Lower lobe of right lung (tissue), 2 donors: ENCODE measurements around the gene ARNT2. TPM values are rescaled to one million over a fixed set of nuclear protein-coding genes. Genes with fewer than 3 reads are reported as not detected.
A peak's percentile ranks its signal among the peaks of the same experiment; 100 is the strongest.

Experiments used
- ATAC-seq, 2 donors: fragments of 200-7000 bp; cut with Tn5 transposase; one replicate each; pipeline ENCODE4 v1.9.1; 2020 to 2022; ENCODE audit warnings: mild to moderate bottlenecking in 2 of 2, moderate library complexity in 2 of 2
- DNase-seq: peaks from one replicate; pipeline ENCODE4 v3.0.0-alpha.2; 2020
- H3K27ac ChIP-seq: fragments of 200-600 bp; one replicate; pipeline ENCODE4 v1.8.0; 2022
- H3K27me3 ChIP-seq: fragments of 200-600 bp; one replicate; pipeline ENCODE4 v1.8.0; 2022; ENCODE audit warnings: low read depth
- H3K36me3 ChIP-seq: fragments of 200-600 bp; one replicate; pipeline ENCODE4 v1.8.0; 2022; ENCODE audit warnings: mild to moderate bottlenecking
- H3K4me1 ChIP-seq: fragments of 200-600 bp; one replicate; pipeline ENCODE4 v1.8.0; 2022
- H3K4me3 ChIP-seq: fragments of 200-600 bp; one replicate; pipeline ENCODE4 v1.8.0; 2022; ENCODE audit warnings: mild to moderate bottlenecking
- H3K9me3 ChIP-seq: fragments of 200-600 bp; one replicate; pipeline ENCODE4 v1.8.0; 2022
- CTCF ChIP-seq: fragments of 200-600 bp; IDR thresholded peaks from one replicate; pipeline ENCODE4 v1.8.0; 2022; ENCODE audit warnings: antibody characterized with exemption, mild to moderate bottlenecking
- intact Hi-C: fragments of 100-400 bp; cut with DNase I; formaldehyde crosslinking; loops from one replicate; pipeline ENCODE4 v1.11.0; 2022
- total RNA-seq: library from RNA; stranded (reverse); fragmentation: NEBNext Ultra II Directional; extraction: Animal tissue kit (Norgen Biotek cat#: 25700); gene quantifications from one replicate; pipeline ENCODE4 v1.2.1, GENCODE V29; 2021
- donor health status: DM: no; HTN: yes; CAD: no; lungs with severe emphysema.

ARNT2 gene
- total RNA-seq, 1 donor from 2014 or later: 11.4 TPM

DNA sequence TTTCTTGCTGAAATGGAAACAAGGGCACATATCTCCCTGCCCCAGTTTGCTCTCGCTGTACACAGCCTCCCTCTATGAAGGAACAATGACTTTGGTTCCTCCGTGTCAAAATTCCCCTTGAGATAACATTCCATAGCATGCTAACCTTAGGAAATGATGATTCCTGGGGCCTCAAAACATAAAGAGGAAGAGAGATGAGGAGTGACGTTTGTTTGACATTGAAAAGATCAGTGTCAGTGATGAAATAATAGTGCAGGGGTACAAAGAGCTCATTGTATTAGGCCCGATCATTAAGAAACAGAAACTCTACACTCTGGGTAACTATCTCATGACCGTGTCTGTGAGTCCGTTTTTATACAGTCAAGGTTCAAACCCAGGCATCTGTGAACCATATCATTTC lies 55.2 kb downstream of the ARNT2 start:
- no peak for ATAC-seq
- Histone ChIP-seq H3K4me3 (no peak overlapping the region), H3K4me1 (peaks cover 28% of the 10 kb centered on the region), H3K9me3 (no peaks in the 10 kb centered on the region), H3K36me3 (no peaks in the 10 kb centered on the region), H3K27me3 (peaks cover 3% of the 10 kb centered on the region), H3K27ac (no peak overlapping the region)
- TF ChIP-seq CTCF: no peak
- DNase-seq: no peak
- intact Hi-C loops: loop anchor here (10.0 kb wide), 2 partner anchors 315 to 515 kb away; partner anchors contain the start of gene CEMIP

DNA sequence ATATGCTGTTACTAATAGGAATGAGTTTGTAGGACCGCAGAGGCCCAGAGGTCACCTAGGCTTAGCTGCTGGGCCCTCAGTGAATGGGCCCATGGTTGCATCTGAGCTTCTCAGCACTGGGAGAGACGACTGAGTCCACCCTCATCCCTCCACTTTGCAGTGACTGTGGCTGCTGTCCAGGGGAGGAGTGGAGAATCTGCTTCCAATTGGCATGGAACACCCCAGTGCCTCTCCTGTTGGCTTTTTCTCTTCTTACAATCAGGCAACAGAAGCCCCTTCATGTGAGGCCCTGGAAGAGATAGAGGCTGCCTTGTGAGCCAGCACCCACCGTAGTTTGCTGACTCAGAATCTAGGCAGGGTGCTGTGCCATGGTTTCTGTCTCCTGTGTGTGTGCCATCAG lies 55.6 kb downstream of the ARNT2 start:
- no peak for TF ChIP-seq CTCF
- intact Hi-C loops: loop anchor here (10.0 kb wide), 2 partner anchors 315 to 515 kb away; partner anchors contain the start of gene CEMIP
- Histone ChIP-seq H3K4me1 (peaks cover 24% of the 10 kb centered on the region), H3K9me3 (no peaks in the 10 kb centered on the region), H3K4me3 (no peak overlapping the region), H3K27ac (no peak overlapping the region), H3K27me3 (peaks cover 3% of the 10 kb centered on the region), H3K36me3 (no peaks in the 10 kb centered on the region)
- ATAC-seq: no peak
- no peak for DNase-seq

- no peak overlapping the region for H3K27ac ChIP-seq
- no peak for TF ChIP-seq CTCF
- peak; percentile 6 to 33 for ATAC-seq
- H3K4me1 ChIP-seq: peaks cover 6% of the 10 kb centered on the region
- no peaks in the 10 kb centered on the region for H3K36me3 ChIP-seq
- no peak for DNase-seq
- intact Hi-C loops: no loop called here
- no peak overlapping the region for H3K4me3 ChIP-seq
- H3K9me3 ChIP-seq: no peaks in the 10 kb centered on the region
- peaks cover under 1% of the 10 kb centered on the region for H3K27me3 ChIP-seq
Measured at GRCh38 chr15:80461356-80462095, 57.3 kb downstream of the ARNT2 start.

DNA sequence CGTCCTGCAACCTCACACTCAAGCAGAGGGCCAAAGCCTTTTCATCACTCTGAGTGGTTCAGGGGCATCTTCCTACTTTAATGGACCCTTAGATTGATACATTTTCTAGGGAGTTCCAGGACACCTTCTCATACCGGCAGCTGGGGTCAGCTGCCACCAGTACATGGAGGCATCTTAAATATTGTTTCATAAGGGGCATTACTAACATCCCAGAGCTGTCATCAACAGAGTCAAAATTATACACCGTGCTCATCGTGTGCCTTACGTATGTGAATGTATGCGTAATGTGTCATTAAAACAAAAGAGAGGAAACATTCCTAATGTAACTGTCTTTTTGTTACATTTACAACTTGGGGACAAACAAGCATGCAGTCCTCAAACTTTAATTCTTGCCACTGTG lies 57.9 kb downstream of the ARNT2 start:
- H3K27me3 ChIP-seq: no peaks in the 10 kb centered on the region
- H3K4me3 ChIP-seq: no peak overlapping the region
- H3K36me3 ChIP-seq: no peaks in the 10 kb centered on the region
- peaks cover under 1% of the 10 kb centered on the region for H3K4me1 ChIP-seq
- ATAC-seq: no peak
- H3K9me3 ChIP-seq: no peaks in the 10 kb centered on the region
- no peak for TF ChIP-seq CTCF
- H3K27ac ChIP-seq: no peak overlapping the region
- no peak for DNase-seq
- intact Hi-C loops: no loop called here

DNA sequence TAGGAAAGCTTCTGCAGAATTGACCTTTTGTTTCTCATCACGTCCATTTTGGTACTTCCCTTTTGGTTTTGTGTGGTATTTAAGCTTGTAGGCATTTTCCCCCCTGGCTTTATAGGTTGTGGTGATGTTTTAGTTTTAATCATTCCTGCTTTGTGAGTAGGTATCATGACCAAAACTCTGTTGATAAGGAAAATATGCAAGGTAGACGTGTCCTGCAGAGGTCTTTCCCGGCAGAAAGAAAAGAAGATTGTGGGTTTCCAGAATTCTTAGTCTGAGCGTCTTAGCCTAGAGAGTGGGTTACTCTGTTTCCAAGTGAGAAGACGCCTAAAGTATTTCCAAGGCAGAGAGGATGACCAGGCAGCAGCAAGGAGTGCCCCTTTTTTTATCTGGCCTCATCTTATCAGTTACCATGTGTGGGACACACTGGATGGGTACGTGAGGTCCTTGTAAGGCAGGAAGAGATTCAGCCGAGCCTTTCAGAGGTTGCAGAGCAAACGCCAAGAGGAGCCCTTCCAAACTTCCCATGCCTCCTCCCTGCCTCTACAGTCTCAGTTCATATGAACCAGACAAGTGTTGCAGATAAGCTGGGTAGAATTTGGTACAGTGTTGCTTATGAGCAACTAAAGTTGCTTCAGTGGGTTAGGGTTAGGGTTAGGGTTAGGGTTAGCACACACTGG lies 58.8 kb downstream of the ARNT2 start:
- no peaks in the 10 kb centered on the region for H3K36me3 ChIP-seq
- intact Hi-C loops: no loop called here
- TF ChIP-seq CTCF: no peak
- no peaks in the 10 kb centered on the region for H3K4me1 ChIP-seq
- H3K4me3 ChIP-seq: no peak overlapping the region
- no peak for ATAC-seq
- H3K27me3 ChIP-seq: no peaks in the 10 kb centered on the region
- H3K27ac ChIP-seq: no peak overlapping the region
- no peaks in the 10 kb centered on the region for H3K9me3 ChIP-seq
- DNase-seq: no peak
